Measurements from ENCODE around the gene CDH4.

CDH4 gene

DNA sequence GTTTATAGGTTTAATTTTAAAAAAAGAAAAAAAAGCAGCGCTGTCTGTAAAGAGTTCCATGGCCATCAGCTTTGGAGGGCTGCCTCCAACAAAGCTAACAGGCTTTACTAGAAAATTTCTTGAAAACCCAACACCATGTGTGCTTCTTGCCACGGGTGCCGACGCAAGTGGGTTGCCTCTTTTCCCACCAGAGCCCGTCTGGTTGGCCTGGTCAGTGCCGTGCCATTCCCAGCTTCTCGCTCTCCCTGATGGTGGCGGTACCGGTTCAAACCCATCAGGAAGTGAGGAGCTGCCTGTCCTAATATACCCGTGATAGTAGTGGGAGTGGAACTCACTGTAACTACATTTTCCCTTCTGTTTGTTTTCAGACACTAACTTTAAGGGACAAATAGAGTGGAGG, 73.7 kb downstream of the CDH4 start:
- TF ChIP-seq POLR2AphosphoS5 (IDR thresholded peaks at IDR 0.05; ENCODE audit: low read depth) (no peak), SPI1 (IDR thresholded peaks at IDR 0.05; ENCODE audit: borderline replicate concordance, low read depth) (no peak), GABPA (IDR thresholded peaks at IDR 0.05; ENCODE audit: low read depth) (no peak)
- TF ChIP-seq, protein P1, sequence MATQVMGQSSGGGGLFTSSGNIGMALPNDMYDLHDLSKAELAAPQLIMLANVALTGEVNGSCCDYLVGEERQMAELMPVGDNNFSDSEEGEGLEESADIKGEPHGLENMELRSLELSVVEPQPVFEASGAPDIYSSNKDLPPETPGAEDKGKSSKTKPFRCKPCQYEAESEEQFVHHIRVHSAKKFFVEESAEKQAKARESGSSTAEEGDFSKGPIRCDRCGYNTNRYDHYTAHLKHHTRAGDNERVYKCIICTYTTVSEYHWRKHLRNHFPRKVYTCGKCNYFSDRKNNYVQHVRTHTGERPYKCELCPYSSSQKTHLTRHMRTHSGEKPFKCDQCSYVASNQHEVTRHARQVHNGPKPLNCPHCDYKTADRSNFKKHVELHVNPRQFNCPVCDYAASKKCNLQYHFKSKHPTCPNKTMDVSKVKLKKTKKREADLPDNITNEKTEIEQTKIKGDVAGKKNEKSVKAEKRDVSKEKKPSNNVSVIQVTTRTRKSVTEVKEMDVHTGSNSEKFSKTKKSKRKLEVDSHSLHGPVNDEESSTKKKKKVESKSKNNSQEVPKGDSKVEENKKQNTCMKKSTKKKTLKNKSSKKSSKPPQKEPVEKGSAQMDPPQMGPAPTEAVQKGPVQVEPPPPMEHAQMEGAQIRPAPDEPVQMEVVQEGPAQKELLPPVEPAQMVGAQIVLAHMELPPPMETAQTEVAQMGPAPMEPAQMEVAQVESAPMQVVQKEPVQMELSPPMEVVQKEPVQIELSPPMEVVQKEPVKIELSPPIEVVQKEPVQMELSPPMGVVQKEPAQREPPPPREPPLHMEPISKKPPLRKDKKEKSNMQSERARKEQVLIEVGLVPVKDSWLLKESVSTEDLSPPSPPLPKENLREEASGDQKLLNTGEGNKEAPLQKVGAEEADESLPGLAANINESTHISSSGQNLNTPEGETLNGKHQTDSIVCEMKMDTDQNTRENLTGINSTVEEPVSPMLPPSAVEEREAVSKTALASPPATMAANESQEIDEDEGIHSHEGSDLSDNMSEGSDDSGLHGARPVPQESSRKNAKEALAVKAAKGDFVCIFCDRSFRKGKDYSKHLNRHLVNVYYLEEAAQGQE (IDR thresholded peaks at IDR 0.05; ENCODE audit: insufficient replicate concordance, low read depth) = no peak
- TF ChIP-seq, protein P2, sequence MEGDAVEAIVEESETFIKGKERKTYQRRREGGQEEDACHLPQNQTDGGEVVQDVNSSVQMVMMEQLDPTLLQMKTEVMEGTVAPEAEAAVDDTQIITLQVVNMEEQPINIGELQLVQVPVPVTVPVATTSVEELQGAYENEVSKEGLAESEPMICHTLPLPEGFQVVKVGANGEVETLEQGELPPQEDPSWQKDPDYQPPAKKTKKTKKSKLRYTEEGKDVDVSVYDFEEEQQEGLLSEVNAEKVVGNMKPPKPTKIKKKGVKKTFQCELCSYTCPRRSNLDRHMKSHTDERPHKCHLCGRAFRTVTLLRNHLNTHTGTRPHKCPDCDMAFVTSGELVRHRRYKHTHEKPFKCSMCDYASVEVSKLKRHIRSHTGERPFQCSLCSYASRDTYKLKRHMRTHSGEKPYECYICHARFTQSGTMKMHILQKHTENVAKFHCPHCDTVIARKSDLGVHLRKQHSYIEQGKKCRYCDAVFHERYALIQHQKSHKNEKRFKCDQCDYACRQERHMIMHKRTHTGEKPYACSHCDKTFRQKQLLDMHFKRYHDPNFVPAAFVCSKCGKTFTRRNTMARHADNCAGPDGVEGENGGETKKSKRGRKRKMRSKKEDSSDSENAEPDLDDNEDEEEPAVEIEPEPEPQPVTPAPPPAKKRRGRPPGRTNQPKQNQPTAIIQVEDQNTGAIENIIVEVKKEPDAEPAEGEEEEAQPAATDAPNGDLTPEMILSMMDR (IDR thresholded peaks at IDR 0.05; ENCODE audit: insufficient read depth, low read length) = no peak

DNA sequence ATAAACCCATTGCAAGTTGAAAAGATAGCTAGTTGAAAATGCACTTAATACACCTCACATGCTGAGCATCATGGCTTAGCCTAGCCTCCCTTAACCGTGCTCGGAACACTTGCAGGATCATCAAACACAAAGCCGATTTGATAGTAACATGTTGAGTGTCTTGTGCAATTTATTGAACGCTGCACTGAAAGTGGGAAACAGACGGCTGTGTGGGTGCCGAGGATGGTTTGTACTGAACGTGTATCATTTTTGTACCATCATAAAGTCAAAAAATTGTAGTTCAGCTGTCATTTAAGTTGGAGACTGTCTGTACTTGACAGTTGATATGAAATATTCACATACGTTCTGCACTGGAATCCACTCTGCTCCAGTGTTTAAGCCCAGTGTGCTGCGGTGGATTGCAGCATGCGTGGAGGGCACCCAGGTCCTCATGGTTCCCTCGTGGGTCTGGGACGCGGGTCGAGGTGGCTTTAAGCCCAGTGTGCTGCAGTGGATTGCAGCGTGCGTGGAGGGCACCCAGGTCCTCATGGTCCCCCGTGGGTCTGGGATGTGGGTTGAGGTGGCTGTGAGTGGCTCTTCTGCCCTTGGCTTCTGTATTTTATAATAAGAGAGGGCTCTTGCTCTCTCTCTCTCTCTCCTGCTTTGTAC, 77.0 kb downstream of the CDH4 start:
- DNase-seq (ENCODE audit: low read depth in 1 of 2, low spot score in 1 of 2) = no peak
- TF ChIP-seq, protein P2 (IDR thresholded peaks at IDR 0.05; ENCODE audit: insufficient read depth, low read length) = no peak
- no peak for TF ChIP-seq SPI1 (IDR thresholded peaks at IDR 0.05; ENCODE audit: borderline replicate concordance, low read depth)
- TF ChIP-seq GABPA (IDR thresholded peaks at IDR 0.05; ENCODE audit: low read depth) = no peak
- TF ChIP-seq POLR2AphosphoS5 (IDR thresholded peaks at IDR 0.05; ENCODE audit: low read depth) = no peak
- TF ChIP-seq, protein P1 (IDR thresholded peaks at IDR 0.05; ENCODE audit: insufficient replicate concordance, low read depth) = no peak
- Histone ChIP-seq H3K27me3 (ENCODE audit: insufficient read depth, poor library complexity, severe bottlenecking) (no peaks in the 10 kb centered on the region), H3K4me3 (replicated peaks; ENCODE audit: insufficient read depth, low read length) (no peak overlapping the region), H3K27ac (replicated peaks) (no peak overlapping the region)

More for the DNA sequence above, 73.7 kb downstream of the CDH4 start:
- no peak overlapping the region for H3K27ac ChIP-seq (replicated peaks)
- DNase-seq (ENCODE audit: low read depth in 1 of 2, low spot score in 1 of 2) = no peak
- no peaks in the 10 kb centered on the region for H3K27me3 ChIP-seq (ENCODE audit: insufficient read depth, poor library complexity, severe bottlenecking)
- no peak overlapping the region for H3K4me3 ChIP-seq (replicated peaks; ENCODE audit: insufficient read depth, low read length)

DNA sequence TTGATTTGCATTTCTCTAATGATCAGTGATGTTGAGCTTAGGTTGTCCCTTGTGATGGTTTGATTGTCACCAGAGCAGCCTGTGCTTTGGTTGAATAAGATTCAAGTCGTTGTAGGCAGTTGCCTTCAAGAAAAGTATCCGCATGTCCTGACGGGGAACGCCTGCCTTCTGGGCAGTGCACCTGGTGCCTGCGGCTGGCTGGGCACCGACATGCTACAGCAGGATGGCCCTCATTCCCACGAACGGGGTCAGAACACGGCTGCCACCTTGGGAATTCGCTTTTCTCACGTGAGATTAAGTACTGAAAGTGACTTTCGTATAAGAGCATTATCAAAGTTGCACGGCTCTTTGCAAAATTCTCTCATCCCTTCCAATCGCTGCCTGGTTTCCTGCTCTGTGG, 78.4 kb downstream of the CDH4 start:
- H3K4me3 ChIP-seq (replicated peaks; ENCODE audit: insufficient read depth, low read length) = no peak overlapping the region
- H3K27ac ChIP-seq (replicated peaks) = no peak overlapping the region
- DNase-seq (ENCODE audit: low read depth in 1 of 2, low spot score in 1 of 2) = no peak
- TF ChIP-seq, protein P1 (IDR thresholded peaks at IDR 0.05; ENCODE audit: insufficient replicate concordance, low read depth) = no peak
- TF ChIP-seq SPI1 (IDR thresholded peaks at IDR 0.05; ENCODE audit: borderline replicate concordance, low read depth) (no peak), GABPA (IDR thresholded peaks at IDR 0.05; ENCODE audit: low read depth) (no peak), POLR2AphosphoS5 (IDR thresholded peaks at IDR 0.05; ENCODE audit: low read depth) (no peak)
- TF ChIP-seq, protein P2 (IDR thresholded peaks at IDR 0.05; ENCODE audit: insufficient read depth, low read length) = no peak
- no peaks in the 10 kb centered on the region for H3K27me3 ChIP-seq (ENCODE audit: insufficient read depth, poor library complexity, severe bottlenecking)
